OCI-LY1 (cell line): ENCODE results near the gene MBIP.
"Not testable (repeated sequence)": the region's sequence is repeated elsewhere in the genome, so short reads cannot be mapped to it uniquely, and the experiment has no call there.

ENCODE experiments used
- H2AFZ ChIP-seq: fragments of 200-600 bp; sonication (generic), shearing (Covaris generic); 2 replicates; pipeline ENCODE4 v1.6.0; 2014; ENCODE audit warnings: antibody characterized with exemption, mild to moderate bottlenecking, low read length
- H3F3A ChIP-seq: fragments of 200-600 bp; sonication (generic), shearing (Covaris generic); 2 replicates; pipeline ENCODE4 v1.6.0; 2014; ENCODE audit warnings: mild to moderate bottlenecking, antibody characterized with exemption, low read length, moderate library complexity; ENCODE audit not compliant: insufficient read depth
- H3K27ac ChIP-seq: fragments of 200-600 bp; sonication (generic); 2 replicates; pipeline ENCODE4 v1.5.1; 2014; ENCODE audit warnings: low read length, mixed run types, mild to moderate bottlenecking, low read depth; ENCODE audit not compliant: poor library complexity, severe bottlenecking
- H3K27me3 ChIP-seq: fragments of 200-600 bp; sonication (generic); 2 replicates; pipeline ENCODE4 v1.6.0; 2014; ENCODE audit warnings: antibody characterized with exemption, mild to moderate bottlenecking, low read length, moderate library complexity; ENCODE audit not compliant: insufficient read depth
- H3K36me3 ChIP-seq: fragments of 200-600 bp; sonication (generic); 2 replicates; pipeline ENCODE4 v1.6.1; 2014; ENCODE audit warnings: mild to moderate bottlenecking, antibody characterized with exemption, low read length, moderate library complexity, mixed read lengths; ENCODE audit not compliant: insufficient read depth
- H3K4me1 ChIP-seq: fragments of 200-600 bp; sonication (generic); 2 replicates; pipeline ENCODE4 v1.5.1; 2014; ENCODE audit warnings: mild to moderate bottlenecking, low read length, moderate library complexity; ENCODE audit not compliant: insufficient read depth, severe bottlenecking
- H3K4me2 ChIP-seq: fragments of 200-600 bp; sonication (generic), shearing (Covaris generic); 2 replicates; pipeline ENCODE4 v1.6.1; 2014; ENCODE audit warnings: low read length
- H3K4me3 ChIP-seq: fragments of 200-600 bp; sonication (generic); 2 replicates; pipeline ENCODE4 v1.5.1; 2014; ENCODE audit warnings: low read length, low read depth, mild to moderate bottlenecking, mixed read lengths; ENCODE audit not compliant: poor library complexity, severe bottlenecking
- H3K79me2 ChIP-seq: fragments of 200-600 bp; shearing (Covaris generic); 2 replicates; pipeline ENCODE4 v1.6.1; 2016; ENCODE audit warnings: mixed run types, low read length, mixed read lengths; ENCODE audit not compliant: insufficient read depth
- H3K9ac ChIP-seq: fragments of 200-600 bp; sonication (generic), shearing (Covaris generic); 2 replicates; pipeline ENCODE4 v1.6.1; 2014; ENCODE audit warnings: mild to moderate bottlenecking, low read length, mixed read lengths
- H3K9me2 ChIP-seq: fragments of 200-600 bp; sonication (generic), shearing (Covaris generic); 2 replicates; pipeline ENCODE4 v1.6.1; 2014; ENCODE audit warnings: low read depth, mild to moderate bottlenecking, low read length, mixed read lengths
- H3K9me3 ChIP-seq: fragments of 200-600 bp; shearing (Covaris generic); 2 replicates; pipeline ENCODE4 v1.6.1; 2014; ENCODE audit warnings: low read length, mixed read lengths
- H4K20me1 ChIP-seq: fragments of 200-600 bp; sonication (generic), shearing (Covaris generic); 2 replicates; pipeline ENCODE4 v1.6.0; 2016; ENCODE audit warnings: mild to moderate bottlenecking, low read length; ENCODE audit not compliant: insufficient read depth
- CTCF ChIP-seq: fragments of 200-600 bp; sonication (generic), shearing (Covaris generic); IDR thresholded peaks from 2 replicates; pipeline ENCODE4 v1.5.1; 2017; ENCODE audit warnings: mild to moderate bottlenecking, antibody characterized with exemption, low read length, moderate library complexity, mixed read lengths
- EZH2 ChIP-seq: fragments of 200-600 bp; sonication (generic), shearing (Covaris generic); IDR thresholded peaks from 2 replicates; pipeline ENCODE4 v1.8.0; 2017; ENCODE audit warnings: borderline replicate concordance, mixed run types, mild to moderate bottlenecking, antibody characterized with exemption, low read length, moderate library complexity, mixed read lengths

Gene MBIP

GRCh38 chr14:36356862-36357261 lies 36.4 kb upstream of the MBIP start:
- no peaks in the 10 kb centered on the region for H3K36me3 ChIP-seq
- no peaks in the 10 kb centered on the region for H3K79me2 ChIP-seq
- H3K4me1 ChIP-seq, result no peaks in the 10 kb centered on the region
- no peak overlapping the region for H3K4me3 ChIP-seq
- no peak overlapping the region for H2AFZ ChIP-seq
- no peak overlapping the region for H3K27ac ChIP-seq
- H3F3A ChIP-seq, result no peaks in the 10 kb centered on the region
- TF ChIP-seq EZH2 (no peak), CTCF (no peak)
- no peak overlapping the region for H3K9ac ChIP-seq
- H3K9me3 ChIP-seq, result peaks cover 4% of the 10 kb centered on the region; the same call in 1 of the 2 replicates
- H3K9me2 ChIP-seq, result no peaks in the 10 kb centered on the region
- H3K27me3 ChIP-seq, result no peaks in the 10 kb centered on the region
- H4K20me1 ChIP-seq, result no peaks in the 10 kb centered on the region
- no peak overlapping the region for H3K4me2 ChIP-seq

GRCh38 chr14:36346052-36346451 lies 25.6 kb upstream of the MBIP start:
- no peaks in the 10 kb centered on the region for H3K27me3 ChIP-seq
- H4K20me1 ChIP-seq, result no peaks in the 10 kb centered on the region
- no peak overlapping the region for H3K9ac ChIP-seq
- H3F3A ChIP-seq, result no peaks in the 10 kb centered on the region
- no peak overlapping the region for H3K4me2 ChIP-seq
- no peaks in the 10 kb centered on the region for H3K9me2 ChIP-seq
- TF ChIP-seq EZH2 (no peak), CTCF (no peak)
- no peaks in the 10 kb centered on the region for H3K36me3 ChIP-seq
- no peaks in the 10 kb centered on the region for H3K9me3 ChIP-seq
- no peaks in the 10 kb centered on the region for H3K79me2 ChIP-seq
- no peak overlapping the region for H2AFZ ChIP-seq
- H3K4me1 ChIP-seq, result no peaks in the 10 kb centered on the region
- H3K27ac ChIP-seq, result no peak overlapping the region
- no peak overlapping the region for H3K4me3 ChIP-seq

- Histone ChIP-seq H4K20me1 (no peaks in the 10 kb centered on the region), H3K27ac (no peak overlapping the region), H3F3A (no peaks in the 10 kb centered on the region), H3K9me2 (no peaks in the 10 kb centered on the region), H3K36me3 (no peaks in the 10 kb centered on the region), H3K79me2 (no peaks in the 10 kb centered on the region), H3K4me2 (no peak overlapping the region), H3K9me3 (no peaks in the 10 kb centered on the region), H3K4me3 (no peak overlapping the region), H3K27me3 (no peaks in the 10 kb centered on the region), H3K9ac (no peak overlapping the region), H2AFZ (no peak overlapping the region), H3K4me1 (no peaks in the 10 kb centered on the region)
- TF ChIP-seq EZH2 (no peak), CTCF (no peak)
Observed at GRCh38 chr14:36344211-36344610, 23.8 kb upstream of the MBIP start.

- not testable (repeated sequence) for H3K36me3 ChIP-seq, H3K4me2 ChIP-seq, H3F3A ChIP-seq, H3K9me3 ChIP-seq, H3K4me3 ChIP-seq, H3K9ac ChIP-seq, H2AFZ ChIP-seq, H3K9me2 ChIP-seq, H3K79me2 ChIP-seq, H4K20me1 ChIP-seq, H3K27ac ChIP-seq, H3K4me1 ChIP-seq, H3K27me3 ChIP-seq
Observed at GRCh38 chr14:36341811-36342210, 21.4 kb upstream of the MBIP start.
